ENCODE results near the gene BAHCC1.
"Not testable (repeated sequence)": the region's sequence is repeated elsewhere in the genome, so short reads cannot be mapped to it uniquely, and the experiment has no call there.

Gene BAHCC1

GRCh38 chr17:81414756-81415516 is 19.7 kb downstream of the BAHCC1 start:
- DNase-seq = no peak

- no peak for DNase-seq
Observed at GRCh38 chr17:81415681-81416080, 20.4 kb downstream of the BAHCC1 start.

- no peak for DNase-seq
Observed at GRCh38 chr17:81416612-81417011, 21.4 kb downstream of the BAHCC1 start.

- DNase-seq = no peak
Observed at GRCh38 chr17:81417049-81417878, 22.0 kb downstream of the BAHCC1 start.

- no peak for DNase-seq
Observed at GRCh38 chr17:81417879-81418709, 22.8 kb downstream of the BAHCC1 start.

- no peak for DNase-seq
Observed at GRCh38 chr17:81418710-81419318, 23.6 kb downstream of the BAHCC1 start.

GRCh38 chr17:81419319-81419885 is 24.1 kb downstream of the BAHCC1 start:
- DNase-seq = no peak

GRCh38 chr17:81419886-81420768 is 24.9 kb downstream of the BAHCC1 start:
- no peak for DNase-seq

GRCh38 chr17:81420769-81421462 is 25.7 kb downstream of the BAHCC1 start:
- DNase-seq = no peak

- no peak for DNase-seq
Observed at GRCh38 chr17:81422776-81423697, 27.8 kb downstream of the BAHCC1 start.

- DNase-seq = no peak
Observed at GRCh38 chr17:81423698-81424071, 28.4 kb downstream of the BAHCC1 start.

- DNase-seq = no peak
Observed at GRCh38 chr17:81424151-81425017, 29.1 kb downstream of the BAHCC1 start.

- DNase-seq = not testable (repeated sequence)
Observed at GRCh38 chr17:81425041-81425440, 29.8 kb downstream of the BAHCC1 start.

- not testable (repeated sequence) for DNase-seq
Observed at GRCh38 chr17:81425716-81426392, 30.6 kb downstream of the BAHCC1 start.

- no peak for DNase-seq
Observed at GRCh38 chr17:81426393-81427172, 31.3 kb downstream of the BAHCC1 start.

- no peak for DNase-seq
Observed at GRCh38 chr17:81427173-81428120, 32.2 kb downstream of the BAHCC1 start.
